Stimulated activated CD4-positive, alpha-beta T cell treated with anti-CD3 and anti-CD28 coated beads, Interleukin-15, amount 100 ng/mL, for 1 hour (primary cell): Measurements from ENCODE around the gene DIP2C.
"Not testable (repeated sequence)": the region's sequence is repeated elsewhere in the genome, so short reads cannot be mapped to it uniquely, and the experiment has no call there.

ENCODE experiments used
- DNase-seq, 2 donors: peaks; one replicate each; pipeline ENCODE4 v3.0.0-alpha.2; 2020; ENCODE audit warnings: low read depth in 1 of 2, low spot score in 1 of 2

Gene DIP2C

DNA sequence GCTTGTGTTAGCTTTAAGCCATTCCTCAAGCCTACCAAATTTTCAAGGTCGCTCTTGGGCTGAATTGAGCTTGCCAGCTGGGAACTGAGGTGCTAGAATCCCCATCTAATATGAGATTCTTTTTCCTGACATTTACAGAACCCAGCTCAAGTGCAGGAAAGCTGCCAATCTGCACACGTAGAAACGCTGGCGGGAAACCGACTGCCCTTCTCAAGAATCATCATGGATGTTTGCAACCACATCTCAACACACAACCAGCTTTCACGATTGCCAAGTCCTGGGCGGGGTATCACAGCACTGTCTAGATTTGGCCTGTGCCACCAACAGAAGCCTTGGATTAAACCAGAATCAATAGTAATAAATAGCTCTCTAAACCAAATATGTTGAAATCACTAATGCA, 203.7 kb downstream of the DIP2C start:
- DNase-seq = no peak

DNA sequence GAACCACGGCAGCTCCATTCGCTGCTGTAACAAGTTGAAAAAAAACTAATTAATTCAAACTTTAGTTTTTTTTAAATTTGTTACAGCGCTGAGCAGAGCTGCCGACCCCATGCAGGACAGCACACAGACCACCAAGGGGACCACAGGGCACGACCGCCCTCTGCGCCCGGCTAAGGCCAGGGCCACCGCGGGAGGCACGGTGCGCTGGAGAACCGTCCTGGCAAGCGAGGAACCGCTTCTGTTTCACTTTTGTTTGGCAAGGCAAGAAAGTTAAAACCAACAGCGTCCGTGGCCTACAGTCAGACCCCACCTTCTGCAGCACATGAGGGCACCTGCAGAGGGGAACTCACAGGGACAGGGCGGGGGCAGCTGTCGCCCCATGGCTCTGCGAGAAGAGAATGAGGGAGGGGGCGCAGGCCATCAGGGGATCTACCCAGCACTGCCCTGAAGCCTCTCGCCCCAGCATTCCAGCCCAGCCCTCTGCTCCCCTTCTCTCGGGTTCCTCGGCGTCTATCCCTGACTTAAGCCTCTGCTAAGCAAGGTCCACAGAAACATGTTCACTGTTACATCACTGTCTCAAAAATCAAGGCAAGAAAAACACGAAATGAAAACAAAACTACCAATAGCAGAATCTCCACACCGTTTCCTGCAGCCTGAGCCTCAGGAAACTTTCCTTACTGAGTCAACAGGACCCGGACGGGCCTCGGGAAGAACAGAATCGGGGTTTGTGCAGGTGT, 204.4 kb downstream of the DIP2C start:
- DNase-seq = no peak

GRCh38 chr10:484441-484924, 205.0 kb downstream of the DIP2C start:
- DNase-seq = no peak

DNA sequence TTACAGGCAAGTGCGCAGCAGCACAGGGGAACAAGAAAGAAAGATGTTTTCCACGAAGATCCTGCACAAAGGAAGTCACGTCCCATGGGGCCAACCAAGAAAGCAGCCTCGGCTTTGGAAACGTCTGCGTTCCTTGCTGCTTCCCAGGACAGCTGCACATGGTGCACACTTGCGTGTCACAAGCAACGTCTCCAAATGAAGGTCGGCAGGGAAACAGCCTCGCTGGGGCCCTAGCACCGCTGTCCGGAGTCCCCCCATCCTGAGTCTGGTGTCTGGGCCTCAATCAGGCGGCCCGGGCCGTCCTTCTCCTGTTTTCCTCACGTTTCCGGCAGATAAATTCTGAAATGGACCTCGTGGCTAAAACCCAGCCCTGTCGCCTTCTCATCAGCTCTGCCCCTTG, 206.2 kb downstream of the DIP2C start:
- DNase-seq = no peak

DNA sequence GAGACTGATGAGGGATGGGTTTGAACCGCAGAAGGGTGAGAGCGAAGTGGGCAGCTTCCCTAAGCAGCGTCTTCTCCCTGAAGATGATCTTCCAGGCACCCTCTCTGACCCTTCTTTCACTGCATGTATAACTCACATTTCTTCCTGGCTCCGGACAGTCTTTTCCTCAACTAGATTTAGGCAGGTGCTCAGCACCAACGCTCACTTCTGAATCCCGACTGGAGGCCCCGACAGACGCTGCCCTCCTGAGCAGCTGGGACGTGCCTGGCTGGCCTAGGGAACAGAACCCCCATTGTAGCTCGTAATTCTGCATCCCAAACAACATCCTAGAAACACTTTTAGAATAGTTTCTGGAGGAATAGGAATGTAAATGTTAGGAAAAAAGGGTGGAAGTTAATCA, 206.6 kb downstream of the DIP2C start:
- DNase-seq = no peak

DNA sequence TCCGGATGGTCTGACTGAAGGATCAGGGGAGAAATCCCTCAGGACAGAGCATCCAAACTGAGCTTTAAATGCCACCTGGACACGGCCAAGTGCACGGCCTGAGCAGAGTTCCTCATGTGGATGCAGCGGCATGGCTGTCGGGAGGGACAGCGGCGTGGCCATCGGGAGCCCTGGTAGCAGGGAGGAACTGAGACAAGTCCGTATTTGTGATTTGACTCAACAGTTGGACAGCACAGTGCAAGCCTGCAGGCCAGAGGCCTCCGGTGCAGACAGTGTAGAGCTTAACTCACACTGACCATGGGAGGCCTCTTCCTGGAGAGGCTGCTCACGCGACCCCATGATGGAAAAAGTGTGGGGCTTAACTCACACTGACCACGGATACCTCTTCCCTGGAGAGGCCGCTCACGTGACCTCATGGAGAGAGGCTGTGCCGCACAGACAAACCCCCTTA, 207.4 kb downstream of the DIP2C start:
- no peak for DNase-seq

GRCh38 chr10:481628-482027, 207.8 kb downstream of the DIP2C start:
- no peak for DNase-seq

- no peak for DNase-seq
Observed at GRCh38 chr10:480928-481552, 208.4 kb downstream of the DIP2C start.

GRCh38 chr10:480498-480927, 209.0 kb downstream of the DIP2C start:
- DNase-seq = no peak

DNA sequence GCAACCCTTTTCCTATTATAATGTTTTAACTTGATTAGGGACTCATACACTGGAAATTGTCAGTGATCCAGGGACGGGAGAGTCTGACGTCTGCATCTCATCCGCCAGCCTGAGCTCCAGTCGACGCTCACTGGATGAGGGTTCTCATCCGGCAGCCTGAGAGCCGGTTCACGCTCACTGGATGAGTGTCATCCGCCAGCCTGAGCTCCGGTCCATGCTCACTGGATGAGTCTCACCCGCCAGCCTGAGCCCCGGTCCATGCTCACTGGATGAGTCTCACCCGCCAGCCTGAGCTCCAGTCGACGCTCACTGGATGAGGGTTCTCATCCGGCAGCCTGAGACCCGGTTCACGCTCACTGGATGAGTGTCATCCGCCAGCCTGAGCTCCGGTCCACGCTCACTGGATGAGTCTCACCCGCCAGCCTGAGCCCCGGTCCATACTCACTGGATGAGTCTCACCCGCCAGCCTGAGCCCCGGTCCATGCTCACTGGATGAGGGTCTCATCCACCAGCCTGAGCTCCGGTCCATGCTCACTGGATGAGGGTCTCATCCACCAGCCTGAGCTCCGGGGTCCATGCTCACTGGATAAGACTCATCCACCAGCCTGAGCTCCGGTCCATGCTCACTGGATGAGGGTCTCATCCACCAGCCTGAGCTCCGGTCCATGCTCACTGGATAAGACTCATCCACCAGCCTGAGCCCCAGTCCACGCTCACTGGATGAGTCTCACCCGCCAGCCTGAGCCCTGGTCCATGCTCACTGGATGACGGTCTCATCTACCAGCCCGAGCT, 209.6 kb downstream of the DIP2C start:
- DNase-seq = not testable (repeated sequence)

GRCh38 chr10:478471-479245, 210.8 kb downstream of the DIP2C start:
- DNase-seq = no peak

DNA sequence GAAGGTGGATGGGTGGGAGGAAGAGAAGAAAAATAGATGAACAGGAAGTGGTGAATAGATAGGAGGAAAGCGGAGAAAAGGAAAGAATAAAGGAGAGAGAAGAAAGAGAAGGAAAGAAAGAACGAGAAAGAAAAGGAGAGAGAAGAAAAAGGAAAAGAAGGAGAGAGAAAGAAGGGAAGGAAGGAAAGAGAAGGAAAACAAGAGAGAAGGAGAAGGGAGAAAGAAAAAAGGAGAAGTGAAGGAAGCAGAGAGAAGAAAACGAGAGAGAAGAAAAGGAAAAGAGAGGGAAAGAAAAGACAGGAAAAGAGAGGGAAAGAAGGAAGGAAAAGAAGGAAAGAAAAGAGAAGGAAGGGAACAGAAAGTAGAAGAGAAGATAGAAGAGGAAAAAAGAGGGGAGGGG, 211.8 kb downstream of the DIP2C start:
- no peak for DNase-seq

DNA sequence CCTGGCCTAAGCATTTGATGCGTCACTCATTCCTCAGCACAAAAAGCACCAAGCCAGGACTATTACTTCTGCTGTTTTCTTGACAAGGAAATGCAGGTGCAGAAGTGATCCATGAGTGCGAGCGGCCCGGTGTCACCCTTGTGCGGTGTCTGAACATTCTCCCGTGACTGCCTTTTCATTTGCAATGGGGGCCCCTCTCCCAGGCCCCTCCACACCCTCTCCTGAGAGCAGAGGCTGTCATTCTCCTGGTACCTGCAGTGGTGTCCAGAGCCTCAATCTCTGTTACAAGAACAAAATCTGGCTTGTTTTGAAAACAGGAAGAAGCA, 213.1 kb downstream of the DIP2C start:
- DNase-seq = no peak

GRCh38 chr10:475709-476454, 213.6 kb downstream of the DIP2C start:
- DNase-seq = no peak

- DNase-seq = no peak
Observed at GRCh38 chr10:474946-475345, 214.5 kb downstream of the DIP2C start.

DNA sequence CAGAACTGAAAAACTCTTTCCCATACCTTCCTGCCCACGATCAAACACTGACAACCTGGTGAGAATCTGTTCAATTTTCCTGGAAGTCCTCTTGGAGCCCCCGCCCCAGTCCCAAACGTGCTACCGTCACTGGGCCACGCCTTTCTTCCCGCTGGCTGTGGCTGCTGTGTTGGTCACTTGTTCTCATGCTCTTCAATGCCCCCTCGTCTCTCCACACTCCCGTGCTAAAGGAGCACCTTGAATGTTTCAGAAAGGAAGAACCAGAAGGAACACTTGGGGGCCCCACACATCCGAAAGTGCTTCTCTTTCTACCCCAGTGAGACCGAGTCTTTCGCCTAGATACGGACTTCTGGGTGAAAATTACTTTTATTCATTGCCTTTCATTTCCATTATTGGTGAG, 215.1 kb downstream of the DIP2C start:
- DNase-seq = no peak

- DNase-seq = no peak
Observed at GRCh38 chr10:472241-472910, 217.1 kb downstream of the DIP2C start.

DNA sequence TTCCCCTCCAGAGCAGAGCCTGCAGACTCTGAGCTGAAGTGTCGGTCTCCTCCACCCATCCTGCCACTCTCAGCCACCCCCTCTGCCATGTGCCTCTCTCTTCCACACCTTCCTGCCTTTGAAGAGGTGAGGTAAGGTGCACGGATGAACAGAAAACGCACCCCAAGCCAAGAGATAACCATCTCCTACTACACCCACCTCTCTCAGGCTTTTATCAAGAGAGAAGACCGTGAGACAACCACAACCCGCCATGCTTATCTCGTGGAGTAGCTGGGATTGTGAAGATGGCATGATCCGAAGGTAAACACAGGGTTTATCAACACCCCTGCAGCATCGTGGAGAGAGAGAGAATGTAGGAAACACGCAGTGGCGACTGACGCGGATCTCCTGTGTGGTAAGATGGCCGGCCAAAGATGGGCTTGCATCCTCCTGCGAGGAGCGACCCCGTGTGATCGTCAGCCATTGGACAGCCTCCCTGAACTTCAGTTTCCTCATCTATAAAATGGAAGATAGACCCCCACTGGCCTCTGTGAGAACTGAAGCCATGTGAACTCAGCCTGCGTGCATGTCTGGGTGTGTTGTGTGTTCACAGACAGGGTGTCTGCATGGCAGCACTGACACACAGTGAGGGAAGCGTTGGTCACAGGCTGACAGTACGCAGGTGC, 219.0 kb downstream of the DIP2C start:
- DNase-seq = peak in 1 of 2 donors; percentile 0

GRCh38 chr10:469947-470338, 219.5 kb downstream of the DIP2C start:
- no peak for DNase-seq
